ENCODE data around the gene IL18BP.
A peak's percentile ranks its signal among the peaks of the same experiment; 100 is the strongest.

IL18BP gene

GRCh38 chr11:72037554-72038311 is 39.0 kb downstream of the IL18BP start:
- H3K4me3 ChIP-seq (ENCODE audit: low read length) = peak overlapping the region; percentile 81
- no peak for DNase-seq (ENCODE audit: low read depth)
- TF ChIP-seq CTCF (conservative IDR thresholded peaks at IDR 0.05; ENCODE audit: low read depth, low read length) = no peak

GRCh38 chr11:72038491-72038890 is 39.8 kb downstream of the IL18BP start:
- peak overlapping the region; percentile 81 for H3K4me3 ChIP-seq (ENCODE audit: low read length)
- no peak for TF ChIP-seq CTCF (conservative IDR thresholded peaks at IDR 0.05; ENCODE audit: low read depth, low read length)
- peak; percentile 13 for DNase-seq (ENCODE audit: low read depth)

DNA sequence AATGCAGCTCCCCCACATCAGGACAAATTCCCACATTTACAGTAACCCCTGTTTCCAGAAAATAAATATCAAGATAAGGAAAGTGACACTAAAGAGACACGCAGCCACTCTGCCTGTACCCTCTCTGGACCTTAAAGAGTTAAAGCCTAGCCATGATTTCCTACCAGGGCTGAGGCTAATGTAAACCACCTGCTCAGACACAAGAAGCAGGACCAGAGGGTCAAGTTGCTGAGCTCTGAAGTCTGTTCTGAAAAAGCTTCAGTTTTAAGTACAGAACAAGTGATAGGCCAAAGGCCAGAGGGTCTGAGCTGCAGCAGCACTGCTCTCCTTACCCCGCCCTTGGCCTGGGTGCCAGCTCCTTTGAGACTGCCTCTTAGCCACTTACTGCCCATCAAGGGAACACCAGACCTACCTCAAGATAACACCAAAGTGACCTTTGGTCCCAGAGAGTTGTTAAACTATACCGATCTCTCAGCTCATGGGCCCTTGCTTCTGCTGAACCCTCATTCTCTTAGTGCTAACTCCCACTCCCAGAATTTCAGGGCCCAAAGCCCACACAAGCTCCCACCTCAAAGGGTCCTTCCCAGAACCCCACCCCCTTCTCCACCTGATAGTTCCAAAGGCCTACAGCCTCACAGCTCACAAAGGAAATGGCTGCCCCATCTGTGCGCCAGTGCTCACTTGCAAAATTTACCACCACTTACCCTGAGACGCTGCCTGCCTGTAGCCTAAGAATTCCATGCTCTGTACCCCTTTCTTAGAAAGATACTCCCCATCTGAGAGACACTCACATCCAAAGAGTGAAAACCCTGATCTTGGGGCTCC is 40.5 kb downstream of the IL18BP start:
- TF ChIP-seq CTCF (conservative IDR thresholded peaks at IDR 0.05; ENCODE audit: low read depth, low read length) = no peak
- peak; percentile 12 for DNase-seq (ENCODE audit: low read depth)
- peak overlapping the region; percentile 81 for H3K4me3 ChIP-seq (ENCODE audit: low read length)

- TF ChIP-seq CTCF (conservative IDR thresholded peaks at IDR 0.05; ENCODE audit: low read depth, low read length) = no peak
- H3K4me3 ChIP-seq (ENCODE audit: low read length) = peak overlapping the region; percentile 81
- DNase-seq (ENCODE audit: low read depth) = no peak
Observed at GRCh38 chr11:72039856-72040401, 41.2 kb downstream of the IL18BP start.

DNA sequence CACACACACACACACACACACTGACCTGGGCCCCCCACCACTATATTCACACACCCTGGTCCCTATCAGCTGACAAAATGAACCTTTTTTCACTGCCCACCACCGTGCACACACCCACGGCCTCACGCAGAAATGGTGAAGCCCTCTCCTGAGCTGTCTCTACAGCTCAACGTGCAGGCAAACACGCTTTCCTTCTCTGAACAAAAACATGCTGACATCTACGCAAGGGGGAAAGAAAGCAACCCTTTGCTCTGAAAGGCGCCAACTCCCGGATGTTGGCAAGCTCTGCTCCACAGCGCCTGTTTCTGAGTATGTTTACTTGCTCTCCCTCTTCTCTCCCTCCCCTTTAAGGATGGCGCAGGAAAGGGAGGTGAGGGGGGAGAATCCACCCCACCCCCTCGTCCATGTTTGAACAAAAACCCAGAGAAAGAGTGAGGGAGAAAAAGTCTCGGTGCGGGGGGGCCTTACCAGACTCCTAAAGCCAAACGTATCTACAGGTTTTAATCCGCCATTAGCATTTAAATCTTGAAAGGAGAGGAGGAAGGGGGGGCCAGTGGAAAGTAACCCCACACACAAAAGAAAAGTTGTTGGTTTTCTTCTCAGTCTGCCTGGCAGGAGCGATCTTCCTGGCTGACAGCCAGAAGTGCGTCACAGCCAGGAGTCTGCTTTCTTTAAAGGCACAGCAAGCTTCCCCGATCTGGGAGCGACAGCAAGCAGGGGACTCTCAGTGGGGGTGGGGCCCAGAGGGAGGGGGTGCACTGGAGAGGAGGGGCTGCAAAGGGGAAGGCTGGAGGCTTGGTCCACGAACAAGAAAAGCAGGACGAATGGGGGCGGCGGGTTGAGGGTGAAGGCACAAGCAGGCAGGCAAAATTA is 42.0 kb downstream of the IL18BP start:
- H3K4me3 ChIP-seq (ENCODE audit: low read length) = peak overlapping the region; percentile 81
- peak; percentile 83 for DNase-seq (ENCODE audit: low read depth)
- no peak for TF ChIP-seq CTCF (conservative IDR thresholded peaks at IDR 0.05; ENCODE audit: low read depth, low read length)

DNA sequence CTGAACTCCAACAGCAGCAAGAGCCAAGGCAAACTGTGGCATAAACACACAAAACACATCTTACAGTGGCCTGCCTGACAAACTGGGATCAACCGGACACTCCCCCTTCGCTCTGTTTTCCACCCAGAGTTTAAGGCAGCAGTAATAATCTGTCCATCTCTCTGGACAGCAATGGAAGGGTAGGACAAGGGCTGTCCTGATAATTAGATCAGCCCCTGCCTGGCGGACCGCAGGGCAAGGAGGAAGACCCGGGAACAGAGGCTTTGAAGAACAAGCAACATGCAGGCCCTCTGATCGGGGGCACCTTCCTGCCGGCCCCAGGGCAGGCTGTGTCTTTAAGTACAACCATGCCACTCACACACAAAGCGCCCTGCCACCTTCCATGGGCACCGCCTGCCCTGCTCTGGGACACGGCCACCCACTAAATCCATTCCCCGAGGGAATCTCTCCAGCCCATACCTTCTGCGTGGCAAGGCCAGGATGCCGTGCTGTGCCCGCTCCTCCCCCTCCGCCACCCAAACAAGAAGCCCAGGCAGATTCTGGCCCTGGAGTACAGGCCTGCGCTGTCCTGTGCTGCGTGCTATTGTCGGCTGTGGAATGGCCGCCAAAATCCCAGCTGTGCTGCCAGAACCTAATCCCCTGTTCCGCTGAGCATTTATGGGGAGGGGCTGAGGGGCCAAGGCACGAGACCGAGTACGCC is 42.8 kb downstream of the IL18BP start:
- peak overlapping the region; percentile 81 for H3K4me3 ChIP-seq (ENCODE audit: low read length)
- DNase-seq (ENCODE audit: low read depth) = peak; percentile 52
- TF ChIP-seq CTCF (conservative IDR thresholded peaks at IDR 0.05; ENCODE audit: low read depth, low read length) = no peak

All from retinal pigment epithelial cell (primary cell).